HG02610 (cell line): Measurements from ENCODE around the gene NAV2.

Experiments
- ATAC-seq: cut with Tn5 transposase; IDR thresholded peaks from one replicate; pipeline ENCODE4 v1.9.1; 2021; ENCODE audit warnings: mild to moderate bottlenecking, moderate library complexity; ENCODE audit not compliant: unreplicated experiment

Gene NAV2

DNA sequence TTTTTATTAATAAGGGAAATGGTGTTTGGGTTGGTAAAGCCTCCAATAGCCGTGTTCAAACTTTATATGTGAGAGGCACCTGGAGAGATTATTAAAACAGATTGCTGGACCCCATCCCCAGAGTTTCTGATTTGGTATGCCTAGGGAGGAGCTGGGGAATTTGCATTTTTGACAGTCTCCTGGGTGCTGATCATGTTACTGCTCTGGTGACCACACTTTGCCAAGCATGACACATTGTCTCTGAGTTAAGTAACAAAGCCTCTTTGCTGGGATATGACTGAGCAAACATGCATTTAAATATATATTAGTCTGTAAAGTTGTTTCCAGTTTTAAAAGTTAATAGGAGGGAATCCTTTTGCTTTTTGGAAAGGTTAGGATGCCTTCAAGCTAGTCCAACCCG lies 140.4 kb downstream of the NAV2 start:
- ATAC-seq: no peak

DNA sequence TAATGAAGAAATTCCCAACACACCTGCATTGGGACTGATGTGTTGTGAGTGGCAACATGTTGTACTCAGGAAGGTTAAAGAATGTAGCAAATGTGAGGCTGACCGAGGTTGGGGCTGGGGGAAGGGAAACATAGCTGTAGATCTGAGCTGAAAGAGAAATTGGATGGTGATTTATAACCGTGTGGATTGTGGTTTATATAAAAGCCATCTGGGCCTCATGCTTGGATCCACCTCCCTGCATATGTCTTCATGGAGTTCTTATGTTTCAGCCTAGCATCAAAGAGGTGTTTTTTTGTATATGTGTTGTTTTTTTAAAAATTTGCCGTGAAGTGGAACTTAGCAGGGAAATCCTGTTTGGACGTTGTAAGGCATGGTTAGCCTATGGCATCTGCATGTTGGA lies 141.3 kb downstream of the NAV2 start:
- ATAC-seq: no peak

DNA sequence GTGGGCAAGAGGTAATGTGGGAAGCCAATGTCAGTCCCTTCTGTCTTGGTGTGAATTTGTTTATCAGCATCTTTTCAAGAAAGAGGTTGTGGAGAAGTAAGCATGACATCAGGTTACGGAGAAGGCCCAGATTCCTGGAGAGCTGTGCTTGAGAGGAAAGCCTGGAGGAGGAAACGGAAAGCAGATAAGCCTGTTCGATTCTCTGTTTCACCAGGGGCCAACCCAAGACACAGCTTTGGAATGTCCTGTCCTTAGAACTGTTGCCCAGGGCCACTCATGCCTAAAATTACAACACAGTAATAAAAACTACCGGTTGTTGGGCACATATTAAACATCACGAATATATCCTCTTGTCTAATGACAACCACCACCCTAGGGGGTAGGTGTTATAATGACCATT lies 148.5 kb downstream of the NAV2 start:
- no peak for ATAC-seq

DNA sequence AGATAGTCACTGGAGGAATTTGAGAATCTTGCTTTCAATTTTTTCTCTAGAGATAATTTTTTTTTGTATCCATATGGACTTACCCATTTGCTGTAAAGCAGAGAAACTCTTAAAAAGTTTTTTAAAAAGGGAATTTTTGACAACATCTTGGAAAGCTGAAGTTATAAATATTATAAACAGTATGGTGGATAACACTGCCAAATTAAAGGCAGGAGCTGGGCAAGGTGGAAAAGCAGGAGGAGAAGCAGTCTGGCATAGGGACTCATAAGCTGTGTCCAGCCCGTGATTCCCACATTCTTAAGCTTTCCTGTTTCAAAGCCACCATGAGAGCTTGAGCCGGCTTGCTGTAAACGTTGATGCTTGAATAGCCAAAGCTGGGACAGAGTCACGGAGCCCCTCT lies 149.5 kb downstream of the NAV2 start:
- no peak for ATAC-seq

DNA sequence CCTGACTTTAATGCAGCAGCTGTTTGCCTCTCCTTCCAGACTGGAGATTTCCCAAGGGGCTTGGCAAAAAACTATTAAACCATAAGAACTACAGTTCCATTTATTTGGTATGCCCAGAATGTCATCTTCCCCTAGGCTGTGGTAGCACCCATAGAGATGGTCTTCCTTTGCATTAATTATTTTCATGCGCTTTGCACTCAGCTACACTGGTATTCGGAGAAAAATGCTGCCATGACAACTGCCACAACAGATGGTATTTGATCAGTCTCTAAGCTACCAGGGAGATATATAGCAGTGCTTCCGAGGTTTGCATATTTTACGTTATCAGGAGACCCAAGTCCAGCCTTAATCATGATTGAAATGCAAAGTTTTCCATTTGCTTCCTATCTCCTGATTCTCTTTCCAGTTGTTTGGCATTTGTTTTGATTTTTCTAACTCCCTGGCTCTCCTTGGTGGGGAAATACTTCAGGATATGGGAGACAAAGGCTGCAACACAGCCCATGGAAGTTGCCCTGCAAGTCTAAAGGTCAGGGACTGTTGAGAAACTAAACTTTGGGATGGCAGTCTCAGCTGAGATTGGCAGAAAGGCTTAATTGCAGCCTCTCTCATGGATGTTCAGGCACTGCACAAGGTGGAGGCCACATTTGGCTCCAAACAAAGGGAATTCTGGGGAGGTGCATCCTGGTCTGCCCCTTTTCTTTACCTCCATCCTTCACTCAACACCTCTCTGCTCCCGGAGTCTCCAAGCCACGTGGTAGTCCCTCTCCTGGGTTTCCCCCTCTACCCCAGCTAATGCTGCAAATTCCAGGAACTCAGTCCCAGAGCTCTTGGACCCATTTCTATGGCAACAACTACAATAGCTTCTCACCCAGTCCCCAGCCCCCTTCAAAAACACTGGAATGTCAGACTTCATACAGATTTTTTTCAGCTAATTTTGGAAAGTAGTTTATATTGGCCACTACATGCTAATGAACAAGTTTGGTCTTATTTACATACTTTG lies 151.8 kb downstream of the NAV2 start:
- no peak for ATAC-seq

DNA sequence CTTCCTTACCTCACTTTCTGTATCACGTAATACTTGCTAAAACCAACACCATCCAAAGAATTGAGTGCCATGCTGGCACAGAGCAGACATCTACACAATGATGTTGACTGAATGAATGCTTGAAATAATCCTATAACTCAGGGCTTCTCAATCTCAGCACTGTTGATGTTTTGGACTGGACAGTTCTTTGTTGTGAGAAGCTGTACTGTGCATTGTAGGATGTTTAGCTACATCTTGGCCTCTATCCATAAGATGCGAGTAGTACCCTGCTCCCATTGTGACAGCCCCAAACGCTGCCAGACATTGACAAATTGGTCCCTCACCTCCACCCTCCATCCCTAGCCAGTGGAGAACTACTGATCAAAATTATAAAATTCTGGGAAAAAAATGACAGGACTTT lies 153.4 kb downstream of the NAV2 start:
- ATAC-seq: no peak

DNA sequence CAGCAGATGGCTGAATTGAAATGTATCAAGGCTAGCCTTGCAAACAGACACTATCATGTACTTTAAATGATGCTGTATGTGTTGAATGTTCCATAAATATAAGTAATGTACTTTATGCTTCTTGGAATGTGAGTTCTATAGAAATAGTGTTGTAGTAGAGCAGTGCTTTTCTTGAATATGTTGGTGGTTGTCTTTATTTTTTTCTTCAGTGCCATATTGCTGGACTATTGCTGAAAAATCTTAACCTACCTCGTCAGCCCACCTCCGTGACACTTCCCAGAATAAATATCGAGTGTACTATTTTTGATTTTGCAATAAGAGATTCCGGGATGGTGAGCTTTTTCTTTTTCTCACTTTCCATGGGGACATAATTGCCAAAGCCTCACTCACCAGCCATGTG lies 153.9 kb downstream of the NAV2 start:
- ATAC-seq: no peak

DNA sequence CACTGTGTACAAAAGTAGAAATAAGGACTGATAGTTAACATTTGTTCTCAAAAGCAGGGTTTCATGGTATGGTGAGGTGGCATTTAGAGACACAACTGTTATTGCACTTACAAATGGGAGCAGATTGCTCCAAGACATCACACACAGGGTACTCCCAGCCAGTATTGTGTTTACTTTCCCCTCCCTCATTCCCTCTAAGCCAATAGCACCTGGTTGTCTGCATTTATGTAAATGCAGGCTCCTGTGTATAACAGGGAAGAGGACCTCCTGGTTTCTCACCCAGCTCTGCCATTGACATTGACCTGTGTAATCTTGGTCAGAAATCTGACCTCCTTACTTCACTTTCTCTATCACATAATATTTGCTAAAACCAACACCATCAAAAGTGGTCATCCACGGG lies 154.4 kb downstream of the NAV2 start:
- no peak for ATAC-seq

DNA sequence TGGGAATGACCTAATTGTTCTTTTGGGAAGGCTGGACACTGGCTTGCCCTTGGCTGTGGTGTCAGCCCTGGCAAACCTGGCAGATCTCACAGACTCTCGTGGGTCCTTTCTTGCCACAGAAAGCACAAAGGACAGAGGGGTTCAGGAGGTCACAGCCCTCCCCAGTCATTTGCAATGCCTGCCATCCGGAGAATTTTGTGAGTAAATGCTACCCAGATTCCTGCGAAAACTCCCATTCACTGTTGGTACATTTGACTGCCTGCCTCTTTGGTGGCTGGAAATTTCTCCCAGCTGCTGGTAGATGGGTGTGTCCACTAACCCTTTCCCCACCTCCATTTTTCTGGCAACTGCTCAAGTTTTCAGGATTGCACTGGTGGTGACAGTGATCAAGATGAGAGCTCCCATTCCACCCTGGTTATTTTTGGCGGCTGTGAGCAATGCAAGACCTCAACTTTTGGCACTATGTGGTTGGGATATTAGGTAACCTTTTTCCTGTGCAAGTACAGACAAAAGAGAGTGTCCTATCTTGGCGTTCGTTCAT lies 155.7 kb downstream of the NAV2 start:
- no peak for ATAC-seq

DNA sequence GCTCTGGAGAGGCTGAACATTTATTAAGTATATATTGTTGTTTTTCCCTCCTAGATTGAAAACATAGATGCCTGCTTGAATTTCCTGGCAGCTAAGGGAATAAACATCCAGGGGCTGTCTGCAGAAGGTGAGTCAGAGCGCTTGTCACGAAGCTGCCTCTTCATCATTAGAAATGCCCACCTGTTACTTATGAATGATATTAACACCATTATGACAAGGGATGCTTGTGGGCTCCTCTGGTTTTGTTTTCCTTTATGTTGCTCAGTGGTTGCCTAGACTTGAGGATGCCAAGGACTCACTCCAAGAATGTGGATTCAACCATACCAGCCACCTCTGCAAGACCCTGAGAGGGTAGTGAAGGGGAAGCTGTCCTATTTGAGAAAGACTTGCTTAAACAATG lies 156.2 kb downstream of the NAV2 start:
- ATAC-seq: no peak

DNA sequence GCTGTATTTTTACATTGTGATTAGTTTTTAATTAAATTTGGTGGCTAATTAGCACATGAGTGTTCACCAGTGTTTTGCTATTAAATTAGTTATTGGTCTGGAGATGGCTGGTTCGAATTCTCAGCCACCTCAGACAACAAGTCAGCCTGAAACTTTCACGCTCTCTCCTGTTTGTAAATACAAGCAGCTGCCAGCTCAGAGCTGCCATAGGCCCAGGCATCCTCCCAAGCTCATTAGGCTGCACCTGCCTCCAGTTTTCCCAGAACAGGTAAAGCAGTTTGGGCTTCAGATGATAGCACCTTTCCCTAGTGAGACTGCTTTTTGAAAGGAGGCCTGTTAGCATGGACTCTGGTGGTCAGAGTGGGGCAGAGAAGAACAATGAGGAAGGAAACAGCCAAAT lies 156.8 kb downstream of the NAV2 start:
- ATAC-seq: no peak

DNA sequence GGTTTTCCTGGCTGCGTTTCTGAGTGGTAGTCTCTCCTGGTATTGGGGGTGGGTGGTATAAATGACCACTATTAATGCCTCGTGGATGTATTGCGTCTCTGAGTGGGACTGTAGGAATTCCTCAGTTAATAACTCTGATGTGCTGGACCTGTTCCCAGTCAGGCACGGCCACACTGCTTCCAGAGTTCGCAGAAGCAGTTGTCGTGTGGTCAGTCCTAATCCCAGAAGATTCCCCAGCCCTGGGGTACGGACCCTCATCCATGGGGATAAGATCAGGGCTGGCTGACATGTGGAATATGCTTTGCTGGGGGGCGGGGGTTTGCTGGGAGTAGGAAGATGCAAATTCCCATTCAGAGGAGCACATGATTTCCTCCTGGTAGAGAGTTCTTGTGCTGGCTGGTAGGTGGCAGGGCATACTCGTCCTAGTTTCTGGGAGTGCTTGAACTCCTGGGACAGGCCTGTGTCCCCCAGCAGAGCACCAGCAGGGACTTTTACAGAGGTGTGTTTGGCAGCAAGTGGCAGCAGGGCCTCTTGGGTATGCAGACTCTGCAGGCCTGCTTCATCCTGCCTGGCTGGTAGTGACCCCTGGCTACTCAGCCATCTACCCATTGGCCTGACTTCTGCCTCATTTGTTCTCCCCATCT lies 157.4 kb downstream of the NAV2 start:
- ATAC-seq: no peak

DNA sequence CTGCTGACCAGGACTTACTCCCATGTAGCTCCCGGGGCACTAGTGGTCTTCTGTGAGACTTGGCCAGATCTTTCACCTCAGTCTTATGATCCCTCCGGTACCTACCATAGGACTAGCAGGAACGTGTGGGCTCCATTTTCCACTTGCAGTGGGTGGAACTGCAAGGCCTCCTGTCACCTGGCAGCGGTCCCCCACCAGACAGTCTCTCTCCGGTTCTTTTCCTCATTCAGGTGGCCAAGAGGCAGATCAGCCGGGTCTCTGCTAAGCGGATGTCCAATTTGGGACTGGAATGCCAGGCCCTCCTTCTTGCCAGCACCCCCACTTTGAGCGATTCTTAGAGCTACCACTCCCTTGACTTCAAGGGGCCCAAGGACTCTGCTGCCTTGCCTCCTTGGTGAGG lies 158.9 kb downstream of the NAV2 start:
- ATAC-seq: no peak

DNA sequence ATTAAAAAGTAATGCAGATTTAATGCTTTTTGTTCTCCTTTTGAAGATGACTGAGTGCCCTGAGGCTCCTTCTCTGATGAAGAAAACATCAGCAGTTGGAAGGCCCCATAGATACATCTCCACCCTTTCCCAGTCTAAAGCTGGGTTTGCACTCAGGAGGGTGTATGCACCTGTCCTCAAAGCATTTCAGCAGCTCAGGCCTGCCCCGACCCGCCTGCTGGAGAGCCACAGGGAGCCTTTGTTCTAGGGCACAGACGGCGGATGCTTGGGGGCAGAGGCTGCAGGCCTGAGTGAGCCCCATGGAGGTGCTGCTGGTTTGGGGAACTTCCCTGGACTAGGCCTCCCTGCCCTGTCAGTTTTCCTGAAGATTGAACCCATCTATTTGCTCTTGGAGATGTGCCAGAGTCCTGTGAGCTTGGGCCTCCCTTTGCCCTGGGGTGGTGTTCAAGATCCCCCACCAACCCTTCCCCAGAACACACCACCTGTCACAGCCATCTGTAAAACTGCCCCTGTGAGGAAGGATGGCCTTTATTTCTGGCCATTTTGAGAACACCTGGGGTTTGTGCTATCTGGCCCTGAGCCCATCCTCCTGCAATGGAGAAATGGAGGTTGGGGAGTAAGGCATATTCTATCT lies 160.0 kb downstream of the NAV2 start:
- no peak for ATAC-seq

DNA sequence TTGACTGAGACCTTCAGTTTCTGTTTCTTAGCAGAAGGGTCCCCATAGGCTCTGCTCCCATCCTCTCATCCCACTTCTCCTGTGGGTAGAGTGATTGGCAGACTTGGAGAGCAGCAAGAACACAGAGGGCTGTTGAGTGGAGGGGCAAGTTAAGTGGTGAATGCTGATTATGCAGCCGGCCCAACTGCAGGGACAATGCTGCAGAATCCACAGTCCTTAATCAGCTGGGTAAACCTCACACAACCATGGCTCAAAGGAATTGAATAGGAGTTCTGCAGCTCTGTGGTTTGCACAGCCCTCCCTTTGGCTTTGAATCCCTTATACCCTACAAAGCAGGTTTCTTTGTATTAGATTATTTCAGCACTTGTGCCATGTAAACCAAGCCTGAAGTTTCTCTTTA lies 161.1 kb downstream of the NAV2 start:
- no peak for ATAC-seq

DNA sequence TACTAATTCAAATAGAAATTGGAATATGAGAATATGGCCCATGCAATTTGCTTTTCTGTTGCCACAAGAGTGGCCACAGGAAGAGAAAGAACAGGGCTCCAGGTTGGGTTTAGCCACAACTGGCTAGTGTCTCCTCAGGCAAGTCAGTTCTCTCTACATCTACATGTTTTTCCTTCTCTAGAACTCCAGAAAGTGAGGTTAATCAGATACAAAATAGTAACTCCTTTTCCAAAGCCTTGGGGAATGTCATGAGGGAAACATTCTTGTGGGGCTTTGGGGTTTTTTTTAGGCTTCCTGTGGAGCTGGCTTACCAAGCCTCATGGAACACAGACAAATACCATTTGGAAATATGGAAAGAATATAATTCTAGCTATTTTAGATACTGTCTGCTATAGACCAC lies 161.6 kb downstream of the NAV2 start:
- no peak for ATAC-seq

DNA sequence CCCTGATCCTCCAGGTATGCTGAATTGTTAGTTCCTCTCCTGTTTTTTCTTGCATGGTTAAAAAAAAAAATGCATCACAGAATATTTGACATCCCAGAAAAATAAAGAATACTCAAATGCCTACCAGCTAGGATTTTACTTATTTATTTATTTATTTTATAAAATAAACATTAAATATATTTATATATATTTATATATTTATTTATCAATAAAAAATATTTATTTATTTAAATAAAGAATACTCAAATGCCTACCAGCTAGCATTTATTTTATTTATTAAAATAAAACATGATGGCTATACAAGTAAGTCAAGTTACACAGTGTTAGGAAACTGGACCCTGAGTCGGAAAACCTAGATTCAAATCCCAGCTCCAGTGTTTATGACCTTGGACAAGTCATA lies 164.1 kb downstream of the NAV2 start:
- ATAC-seq: no peak

DNA sequence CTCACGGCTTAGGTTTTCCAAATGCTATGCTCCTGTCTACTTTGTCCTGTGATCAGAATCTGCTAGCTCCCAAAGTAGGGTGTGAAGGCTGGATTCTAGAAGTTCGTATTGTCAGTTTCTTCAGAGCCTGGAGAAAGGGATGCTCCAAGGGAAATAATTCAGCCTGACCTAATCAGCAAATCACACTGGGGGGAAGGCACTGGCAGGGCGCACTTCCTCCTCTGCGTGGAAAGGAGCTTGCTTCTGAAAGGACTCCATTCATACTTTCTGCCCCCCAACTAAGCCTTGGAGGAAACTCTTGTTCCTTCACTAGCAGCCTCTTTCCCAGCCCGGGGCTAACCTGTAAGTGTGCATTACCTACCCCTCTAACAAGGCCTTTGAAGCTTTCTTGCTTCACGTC lies 165.9 kb downstream of the NAV2 start:
- no peak for ATAC-seq

DNA sequence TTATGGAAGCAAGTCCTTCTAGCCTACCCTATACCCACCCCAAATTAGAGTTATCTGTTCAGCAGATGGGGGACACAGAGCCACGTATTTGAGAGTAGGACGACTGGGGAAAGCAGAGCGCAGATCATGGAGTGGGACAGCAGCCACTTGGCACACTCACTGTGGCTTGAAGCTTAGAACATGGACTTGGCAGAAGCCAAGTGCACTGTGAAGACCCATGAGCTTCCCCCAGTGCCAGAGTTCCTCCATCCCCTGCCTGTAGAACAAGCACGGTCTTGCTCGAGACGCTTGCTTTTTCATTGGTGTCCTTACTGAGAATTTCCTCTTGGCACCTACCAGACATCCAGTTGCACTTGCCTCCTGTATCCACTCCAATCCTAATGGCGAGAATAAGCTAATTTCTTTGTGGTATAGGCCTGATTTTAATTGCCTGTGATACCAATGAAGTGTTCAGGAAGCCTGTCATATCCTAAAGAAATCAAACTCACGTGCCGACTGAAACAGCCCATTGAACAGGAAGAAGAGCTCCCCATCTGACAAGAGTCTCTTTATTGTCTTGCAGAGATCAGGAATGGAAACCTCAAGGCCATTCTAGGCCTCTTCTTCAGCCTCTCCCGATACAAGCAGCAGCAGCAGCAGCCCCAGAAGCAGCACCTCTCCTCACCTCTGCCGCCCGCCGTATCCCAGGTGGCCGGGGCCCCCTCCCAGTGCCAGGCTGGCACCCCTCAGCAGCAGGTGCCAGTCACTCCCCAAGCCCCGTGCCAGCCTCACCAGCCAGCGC lies 166.9 kb downstream of the NAV2 start:
- ATAC-seq: no peak

DNA sequence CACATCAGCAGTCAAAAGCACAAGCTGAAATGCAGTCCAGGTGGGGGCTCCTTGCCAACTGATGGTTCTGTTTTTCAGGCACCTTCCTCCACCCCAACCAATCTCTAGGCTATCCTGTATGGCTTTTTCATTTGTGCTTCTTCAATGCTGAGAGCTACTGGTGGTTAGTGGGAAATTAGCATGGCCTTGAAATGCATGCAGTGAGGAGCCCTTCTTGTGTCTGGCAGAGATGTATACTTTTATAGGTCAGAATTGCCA lies 167.4 kb downstream of the NAV2 start:
- ATAC-seq: no peak

DNA sequence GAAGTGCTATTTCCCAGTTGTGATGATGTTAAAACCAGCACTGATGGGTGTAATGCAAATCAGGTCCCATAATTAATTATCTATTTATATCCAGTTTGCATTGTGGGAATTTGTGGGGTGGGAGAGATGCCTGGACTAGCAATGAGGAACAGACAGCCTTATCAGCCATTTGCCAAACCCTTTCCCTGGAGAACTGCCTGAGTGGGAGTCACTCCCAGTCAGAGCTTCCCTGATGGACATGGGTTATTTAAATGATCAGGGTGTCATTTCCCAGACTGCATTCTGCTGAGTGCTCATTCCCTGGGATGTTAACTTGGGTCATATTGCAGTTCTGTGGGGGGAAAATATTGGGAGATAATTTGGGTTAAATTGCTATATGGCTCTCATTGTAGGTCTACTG lies 168.5 kb downstream of the NAV2 start:
- no peak for ATAC-seq
